GM18951 (cell line): ENCODE measurements around the gene BTBD2.

ENCODE experiments used
- POLR2A ChIP-seq: IDR thresholded peaks from 4 replicates; pipeline ENCODE4 v1.6.1; 2011; ENCODE audit warnings: mild to moderate bottlenecking; ENCODE audit not compliant: insufficient read length, insufficient read depth; ENCODE audit errors: extremely low read depth
- in situ Hi-C: fragments of 300-500 bp; cut with MboI; formaldehyde crosslinking; loops from one replicate; pipeline ENCODE4 v1.12.0; 2022; ENCODE audit warnings: low sequenced_read_pairs, mixed read lengths, inconsistent platforms; ENCODE audit not compliant: unreplicated experiment

The BTBD2 gene

GRCh38 chr19:2021453-2022140 is 6.1 kb upstream of the BTBD2 start:
- TF ChIP-seq POLR2A, result no peak
- in situ Hi-C loops, result no loop called here

GRCh38 chr19:2018752-2019151 is 3.2 kb upstream of the BTBD2 start:
- TF ChIP-seq POLR2A, result no peak
- in situ Hi-C loops, result no loop called here

- in situ Hi-C loops, result no loop called here
- TF ChIP-seq POLR2A, result no peak
Measured at GRCh38 chr19:2016041-2016807, 710 bp upstream of the BTBD2 start.

- in situ Hi-C loops, result no loop called here
- TF ChIP-seq POLR2A, result peak; percentile 4
Measured at GRCh38 chr19:2014731-2015607, 545 bp downstream of the BTBD2 start.

GRCh38 chr19:2014131-2014571 is 1.4 kb downstream of the BTBD2 start:
- in situ Hi-C loops, result no loop called here
- TF ChIP-seq POLR2A, result no peak

GRCh38 chr19:2013683-2013961 is 1.9 kb downstream of the BTBD2 start:
- TF ChIP-seq POLR2A, result no peak
- in situ Hi-C loops, result no loop called here

GRCh38 chr19:2012941-2013682 is 2.4 kb downstream of the BTBD2 start:
- in situ Hi-C loops, result no loop called here
- TF ChIP-seq POLR2A, result no peak

GRCh38 chr19:2011169-2011568 is 4.3 kb downstream of the BTBD2 start:
- TF ChIP-seq POLR2A, result no peak
- in situ Hi-C loops, result no loop called here

- no peak for TF ChIP-seq POLR2A
- in situ Hi-C loops, result no loop called here
Measured at GRCh38 chr19:2010135-2010668, 5.3 kb downstream of the BTBD2 start.

- in situ Hi-C loops, result no loop called here
Measured at GRCh38 chr19:2003874-2004273, 11.6 kb downstream of the BTBD2 start.

GRCh38 chr19:1999856-2000515 is 15.5 kb downstream of the BTBD2 start:
- TF ChIP-seq POLR2A, result no peak
- in situ Hi-C loops, result no loop called here

More at GRCh38 chr19:2003874-2004273, 11.6 kb downstream of the BTBD2 start:
- TF ChIP-seq POLR2A, result no peak
